ENCODE data around the gene COTL1.

COTL1 gene

DNA sequence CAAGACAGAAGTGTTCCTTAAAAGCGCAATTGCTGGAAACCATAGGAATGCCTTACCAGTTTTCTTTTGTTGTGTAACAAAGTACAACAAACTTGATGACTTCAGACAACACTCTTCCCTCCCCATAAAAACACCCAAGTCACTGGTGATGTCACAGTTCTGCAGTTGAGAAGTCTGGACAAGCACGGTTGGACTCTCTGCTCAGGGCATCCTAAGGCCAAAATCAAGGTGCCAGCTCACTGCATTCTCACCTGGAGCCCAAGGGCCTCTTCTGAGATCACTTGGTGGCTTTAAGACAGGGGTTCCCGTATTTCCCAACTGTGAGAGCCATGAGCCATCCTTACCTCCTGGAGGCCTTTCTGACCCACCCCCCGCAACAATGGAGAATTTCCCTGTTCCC is 67.8 kb downstream of the COTL1 start:
- DNase-seq (ENCODE audit: low read depth in 2 of 2), result no peak

- DNase-seq (ENCODE audit: low read depth in 2 of 2), result peak; percentile 24 to 36
Observed at GRCh38 chr16:84548971-84549844, 68.7 kb downstream of the COTL1 start.

DNA sequence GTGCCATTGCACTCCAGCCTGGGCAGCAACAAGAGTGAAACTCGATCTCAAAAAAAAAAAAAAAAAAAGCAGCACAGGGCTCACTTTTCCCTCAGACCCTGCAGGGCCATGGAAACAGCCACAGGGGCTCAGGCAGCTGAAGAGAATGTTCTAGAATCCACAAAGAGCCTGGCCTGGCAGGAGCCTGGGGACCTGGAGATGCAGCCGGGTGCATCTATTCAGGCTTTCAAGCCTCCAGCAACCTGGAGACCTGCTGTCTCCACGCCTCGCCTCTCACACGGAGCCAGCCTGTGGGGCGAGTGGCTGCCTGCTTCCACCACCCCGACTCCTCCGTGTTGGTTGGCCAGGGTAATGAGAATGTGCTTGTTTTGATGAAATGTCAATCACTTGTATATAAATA is 69.4 kb downstream of the COTL1 start:
- no peak for DNase-seq (ENCODE audit: low read depth in 2 of 2)

- peak in 1 of 2 donors; percentile 7 for DNase-seq (ENCODE audit: low read depth in 2 of 2)
Observed at GRCh38 chr16:84547546-84548061, 70.3 kb downstream of the COTL1 start.

- DNase-seq (ENCODE audit: low read depth in 2 of 2), result no peak
Observed at GRCh38 chr16:84546669-84547545, 71.0 kb downstream of the COTL1 start.

GRCh38 chr16:84545114-84545737 is 72.7 kb downstream of the COTL1 start:
- DNase-seq (ENCODE audit: low read depth in 2 of 2), result no peak

- peak in 1 of 2 donors; percentile 40 for DNase-seq (ENCODE audit: low read depth in 2 of 2)
Observed at GRCh38 chr16:84544031-84544773, 73.7 kb downstream of the COTL1 start.

- no peak for DNase-seq (ENCODE audit: low read depth in 2 of 2)
Observed at GRCh38 chr16:84543253-84543652, 74.6 kb downstream of the COTL1 start.

DNA sequence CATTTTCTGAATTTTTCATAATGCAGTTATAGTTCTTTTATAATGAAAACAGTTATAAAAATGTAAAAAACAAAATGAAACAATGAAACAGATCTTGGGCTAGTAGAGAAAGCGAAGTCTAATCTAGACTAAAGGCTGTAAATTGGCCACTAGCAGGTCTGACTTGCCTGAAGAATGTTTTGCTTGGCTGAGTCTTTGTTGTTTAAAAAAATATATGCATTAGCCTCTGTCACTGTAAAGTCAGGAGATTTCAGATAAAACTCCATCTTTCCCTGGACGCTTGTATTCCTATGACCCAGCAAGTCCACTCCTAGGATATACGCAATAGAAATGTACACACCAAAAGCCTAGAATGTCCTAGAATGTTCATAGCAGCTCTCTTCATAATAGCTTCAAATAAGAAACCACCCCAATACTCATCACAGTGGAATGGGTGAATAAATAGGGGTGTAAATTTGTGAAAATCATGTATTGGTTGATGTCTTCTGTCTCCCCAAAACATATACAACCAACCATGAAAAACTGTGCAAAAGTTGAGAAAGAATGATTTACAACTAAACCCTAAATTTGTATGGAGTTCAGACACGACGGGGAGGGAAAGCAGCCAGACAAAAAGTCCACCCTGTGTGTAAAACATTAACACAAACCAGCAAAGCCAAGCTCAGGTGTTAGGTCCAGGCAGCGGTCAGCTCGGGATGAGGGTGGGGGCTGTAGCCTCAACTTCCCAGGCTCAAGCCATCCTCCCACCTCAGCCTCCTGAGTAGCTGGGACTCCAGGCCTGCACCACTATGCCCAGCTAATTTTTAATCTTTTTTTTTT is 75.7 kb downstream of the COTL1 start:
- DNase-seq (ENCODE audit: low read depth in 2 of 2), result no peak

- DNase-seq (ENCODE audit: low read depth in 2 of 2), result no peak
Observed at GRCh38 chr16:84540194-84540593, 77.7 kb downstream of the COTL1 start.

- DNase-seq (ENCODE audit: low read depth in 2 of 2), result no peak
Observed at GRCh38 chr16:84538222-84538840, 79.5 kb downstream of the COTL1 start.

DNA sequence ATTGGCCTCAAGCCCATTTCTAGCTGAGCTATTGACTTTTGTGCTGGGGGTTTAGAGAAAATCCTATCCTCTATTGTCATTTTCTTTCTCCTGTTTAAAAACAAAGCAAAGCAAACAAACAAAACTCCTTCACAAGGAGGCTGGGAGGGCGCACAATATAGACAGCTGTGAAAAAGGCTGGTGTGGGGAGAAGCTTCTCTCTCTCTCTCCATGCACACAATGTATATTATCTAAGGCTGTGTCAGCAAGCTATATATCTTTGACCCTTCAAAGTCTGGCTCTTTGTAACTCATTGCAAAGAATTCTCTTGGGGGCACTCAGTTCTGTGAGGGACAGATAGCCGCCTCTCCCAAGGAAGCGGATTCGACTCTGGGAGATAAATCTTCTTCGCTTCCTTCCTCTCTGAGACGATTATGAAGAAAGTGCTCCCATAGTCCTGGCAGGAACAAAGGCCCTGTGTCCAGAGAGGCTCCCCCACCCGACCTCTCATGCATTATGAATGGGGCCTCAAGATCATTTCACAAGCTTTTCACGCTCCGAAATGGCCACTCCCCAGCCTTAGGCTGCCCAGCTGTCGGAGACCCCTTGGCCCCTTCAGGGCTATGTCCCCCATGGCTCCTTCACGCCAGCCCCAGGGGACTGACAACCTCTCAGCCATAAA is 80.3 kb downstream of the COTL1 start:
- no peak for DNase-seq (ENCODE audit: low read depth in 2 of 2)

DNA sequence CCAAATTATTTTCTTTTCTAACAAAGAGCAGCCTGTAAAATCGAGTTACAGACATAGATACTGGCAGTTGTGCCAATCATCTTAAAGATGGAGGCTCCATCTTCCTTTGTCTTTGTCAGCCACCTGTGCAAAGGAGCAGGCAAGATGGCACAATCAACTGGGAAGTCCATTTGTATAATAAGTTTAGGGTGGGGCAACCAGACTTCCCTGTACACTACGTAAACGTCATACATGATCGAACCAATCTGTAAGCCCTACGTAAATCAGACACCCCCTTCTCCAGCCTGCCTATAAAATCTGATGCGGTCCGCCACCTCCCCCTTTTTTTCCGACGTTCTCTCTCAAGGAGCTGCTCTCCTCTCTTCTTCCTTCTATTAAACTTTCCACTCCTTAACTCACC is 82.0 kb downstream of the COTL1 start:
- no peak for DNase-seq (ENCODE audit: low read depth in 2 of 2)

DNA sequence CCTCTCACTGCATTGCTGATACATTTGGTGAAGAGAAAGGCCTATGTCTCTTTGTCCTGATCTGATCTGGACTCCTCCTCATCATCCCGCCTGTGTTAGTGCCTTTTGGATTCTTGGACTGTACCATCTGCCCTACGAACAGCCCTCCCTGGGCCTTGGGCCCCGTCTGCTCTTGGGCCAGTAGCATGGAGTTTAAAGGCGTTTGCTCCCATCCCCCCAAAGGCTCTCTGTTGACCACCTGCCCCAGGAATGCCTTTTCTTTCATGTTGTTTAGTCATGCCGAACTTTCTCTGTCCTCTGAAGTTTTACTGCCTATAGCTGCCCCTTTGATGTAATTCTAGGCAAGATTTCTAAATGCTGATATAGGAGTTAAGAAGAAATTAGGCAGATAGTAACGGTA is 82.5 kb downstream of the COTL1 start:
- no peak for DNase-seq (ENCODE audit: low read depth in 2 of 2)

- DNase-seq (ENCODE audit: low read depth in 2 of 2), result no peak
Observed at GRCh38 chr16:84534815-84535214, 83.1 kb downstream of the COTL1 start.

DNA sequence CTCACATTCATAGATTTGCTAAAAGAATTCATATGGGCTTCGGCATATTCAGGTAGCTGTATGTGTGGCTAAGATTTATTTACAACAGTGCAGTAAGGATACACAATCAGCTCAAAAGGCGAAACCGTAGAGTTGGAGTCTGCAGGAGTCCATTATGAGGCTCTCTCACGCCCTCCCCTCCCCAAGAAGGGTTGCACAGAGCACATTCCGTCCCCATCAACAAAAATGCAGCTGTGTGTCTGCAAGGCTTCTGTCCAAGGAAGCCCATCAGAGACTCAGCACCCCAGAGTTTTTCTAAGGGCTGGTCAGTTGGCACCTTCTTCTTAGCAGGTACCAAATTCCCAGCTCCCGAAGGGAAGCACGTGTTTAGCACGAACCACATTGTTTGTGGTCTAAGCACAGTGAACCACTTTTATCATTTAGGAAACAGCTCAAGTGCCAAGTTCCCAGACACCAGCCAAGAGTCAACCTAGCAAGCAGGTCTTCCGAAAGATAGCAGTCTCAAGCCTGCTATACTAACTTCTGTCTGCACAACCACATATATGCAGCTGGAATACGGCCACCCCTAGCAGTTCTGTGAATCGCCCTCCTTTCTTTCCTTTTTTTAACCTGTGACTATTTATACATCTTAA is 84.9 kb downstream of the COTL1 start:
- DNase-seq (ENCODE audit: low read depth in 2 of 2), result no peak

DNA sequence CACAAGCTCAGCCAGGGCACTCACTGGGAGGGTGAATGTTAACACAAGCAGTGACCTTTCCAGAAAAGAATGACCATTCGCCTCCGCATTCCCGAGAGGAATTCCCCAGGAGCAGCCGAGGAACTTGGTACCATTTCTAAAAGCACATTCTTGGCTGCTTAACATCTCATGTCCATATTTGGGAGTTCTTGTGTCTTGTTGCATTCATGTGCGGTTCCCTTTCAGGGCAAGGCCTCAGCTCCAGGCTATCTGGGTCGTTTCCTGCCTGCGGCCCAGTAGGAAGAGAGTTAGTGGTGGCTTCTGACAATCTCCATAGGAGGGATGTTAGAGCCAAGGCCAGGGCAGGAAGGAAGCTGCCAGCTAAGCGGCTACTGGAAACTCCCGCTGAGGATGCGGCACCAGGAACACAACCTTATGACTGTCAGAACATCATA is 85.6 kb downstream of the COTL1 start:
- DNase-seq (ENCODE audit: low read depth in 2 of 2), result no peak

DNA sequence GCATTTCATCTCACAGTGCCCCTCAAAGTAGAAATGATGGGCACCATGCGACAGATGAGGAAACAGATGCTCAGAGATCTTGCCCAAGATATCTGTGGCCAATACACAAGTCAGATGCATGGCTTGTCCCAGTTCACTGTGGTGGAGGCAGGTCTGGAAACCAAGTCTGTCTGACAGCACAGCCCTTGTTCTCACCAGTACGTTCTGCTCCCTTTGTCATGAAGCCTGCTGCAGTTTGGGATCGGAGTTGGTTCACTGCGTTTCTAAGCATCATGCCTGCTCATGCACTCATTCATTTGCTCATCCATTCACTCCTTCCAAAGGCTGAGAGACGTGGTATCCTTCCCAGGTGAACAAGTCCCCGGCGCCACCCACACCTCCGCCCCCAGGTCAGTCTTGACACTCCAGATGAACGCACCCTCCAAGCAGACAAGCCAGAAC is 86.2 kb downstream of the COTL1 start:
- no peak for DNase-seq (ENCODE audit: low read depth in 2 of 2)

- no peak for DNase-seq (ENCODE audit: low read depth in 2 of 2)
Observed at GRCh38 chr16:84530590-84530989, 87.3 kb downstream of the COTL1 start.
